ENCODE data around the gene GPS2. TPM values are rescaled to one million over a fixed set of nuclear protein-coding genes. Genes with fewer than 3 reads are reported as not detected.
A peak's percentile ranks its signal among the peaks of the same experiment; 100 is the strongest.

Gene GPS2
- total RNA-seq, 3 donors from 2014 or later (not counting 1 experiment from before 2014, with no cell fraction given): 132 to 146 (median 133) TPM

DNA sequence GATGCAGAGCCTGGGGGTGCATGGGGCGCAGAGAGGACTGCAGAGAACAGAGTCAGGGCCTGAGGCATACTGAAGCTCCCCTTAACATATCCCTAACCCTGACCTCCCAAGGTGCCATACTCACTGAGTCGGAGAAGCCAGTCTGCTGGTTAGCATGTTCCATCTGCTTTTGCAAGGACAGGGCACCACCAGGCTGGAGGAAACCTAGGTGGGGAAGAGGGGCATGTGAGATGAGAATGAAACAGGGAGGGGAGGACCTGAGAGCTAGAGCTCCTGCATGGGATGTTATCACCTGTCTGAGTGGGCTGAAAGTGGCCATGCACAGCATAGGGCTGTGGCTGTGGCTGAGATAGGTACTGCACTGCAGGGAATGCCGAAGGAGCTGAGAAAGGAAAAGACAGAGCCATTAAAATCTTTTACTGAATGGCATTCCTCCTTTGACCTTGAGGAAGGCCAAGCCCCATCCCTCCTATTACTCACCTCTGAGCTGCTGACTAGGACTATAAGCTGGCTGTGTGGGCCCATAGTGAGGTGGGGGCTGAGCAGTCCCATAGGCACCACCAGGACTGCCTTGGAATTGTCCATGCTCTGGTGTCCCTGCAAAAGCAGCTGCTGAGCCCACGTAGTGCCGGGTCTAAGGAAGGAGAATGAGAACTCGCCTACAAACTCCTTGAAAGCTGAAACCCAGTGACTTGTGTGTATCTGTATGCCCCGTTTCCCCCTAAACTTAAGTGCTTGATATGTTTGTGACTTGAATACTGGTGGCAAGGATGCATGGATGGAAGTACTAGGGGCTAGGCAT, 1.9 kb downstream of the GPS2 start:
- Histone ChIP-seq H3K9me3 (ENCODE audit: control insufficient read depth, insufficient read depth, low read length) (no peaks in the 10 kb centered on the region), H3K4me3 (ENCODE audit: low read length) (no peak overlapping the region), H3K4me1 (ENCODE audit: control insufficient read depth, insufficient read depth, low read length) (peaks cover 60% of the 10 kb centered on the region), H3K36me3 (ENCODE audit: control insufficient read depth, insufficient read depth, low read length) (peaks cover 55% of the 10 kb centered on the region), H3K27me3 (ENCODE audit: control insufficient read depth, insufficient read depth, low read length) (no peaks in the 10 kb centered on the region), H3K27ac (ENCODE audit: low read length) (no peak overlapping the region)
- Mint-ChIP-seq H3K27me3 (ENCODE audit: low read depth in 2 of 2) (no peaks in the 10 kb centered on the region), H3K27ac (peak overlapping the region; percentile 91 to 99), H3K4me3 (peak overlapping the region; percentile 42), H3K4me1 (peaks cover 46 to 73% of the 10 kb centered on the region in 2 donors), H3K9me3 (no peaks in the 10 kb centered on the region), H3K36me3 (peaks cover 17% of the 10 kb centered on the region)
- 91% methylated on average over 7 of the region's 7 CpGs for WGBS (ENCODE audit: insufficient coverage)
- TF ChIP-seq, protein P1, sequence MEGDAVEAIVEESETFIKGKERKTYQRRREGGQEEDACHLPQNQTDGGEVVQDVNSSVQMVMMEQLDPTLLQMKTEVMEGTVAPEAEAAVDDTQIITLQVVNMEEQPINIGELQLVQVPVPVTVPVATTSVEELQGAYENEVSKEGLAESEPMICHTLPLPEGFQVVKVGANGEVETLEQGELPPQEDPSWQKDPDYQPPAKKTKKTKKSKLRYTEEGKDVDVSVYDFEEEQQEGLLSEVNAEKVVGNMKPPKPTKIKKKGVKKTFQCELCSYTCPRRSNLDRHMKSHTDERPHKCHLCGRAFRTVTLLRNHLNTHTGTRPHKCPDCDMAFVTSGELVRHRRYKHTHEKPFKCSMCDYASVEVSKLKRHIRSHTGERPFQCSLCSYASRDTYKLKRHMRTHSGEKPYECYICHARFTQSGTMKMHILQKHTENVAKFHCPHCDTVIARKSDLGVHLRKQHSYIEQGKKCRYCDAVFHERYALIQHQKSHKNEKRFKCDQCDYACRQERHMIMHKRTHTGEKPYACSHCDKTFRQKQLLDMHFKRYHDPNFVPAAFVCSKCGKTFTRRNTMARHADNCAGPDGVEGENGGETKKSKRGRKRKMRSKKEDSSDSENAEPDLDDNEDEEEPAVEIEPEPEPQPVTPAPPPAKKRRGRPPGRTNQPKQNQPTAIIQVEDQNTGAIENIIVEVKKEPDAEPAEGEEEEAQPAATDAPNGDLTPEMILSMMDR (IDR thresholded peaks at IDR 0.05): no peak
- intact Hi-C loops (cut with micrococcal nuclease): no loop called here
- peak in 1 of 2 donors; percentile 16 for DNase-seq
- ATAC-seq: no peak

DNA sequence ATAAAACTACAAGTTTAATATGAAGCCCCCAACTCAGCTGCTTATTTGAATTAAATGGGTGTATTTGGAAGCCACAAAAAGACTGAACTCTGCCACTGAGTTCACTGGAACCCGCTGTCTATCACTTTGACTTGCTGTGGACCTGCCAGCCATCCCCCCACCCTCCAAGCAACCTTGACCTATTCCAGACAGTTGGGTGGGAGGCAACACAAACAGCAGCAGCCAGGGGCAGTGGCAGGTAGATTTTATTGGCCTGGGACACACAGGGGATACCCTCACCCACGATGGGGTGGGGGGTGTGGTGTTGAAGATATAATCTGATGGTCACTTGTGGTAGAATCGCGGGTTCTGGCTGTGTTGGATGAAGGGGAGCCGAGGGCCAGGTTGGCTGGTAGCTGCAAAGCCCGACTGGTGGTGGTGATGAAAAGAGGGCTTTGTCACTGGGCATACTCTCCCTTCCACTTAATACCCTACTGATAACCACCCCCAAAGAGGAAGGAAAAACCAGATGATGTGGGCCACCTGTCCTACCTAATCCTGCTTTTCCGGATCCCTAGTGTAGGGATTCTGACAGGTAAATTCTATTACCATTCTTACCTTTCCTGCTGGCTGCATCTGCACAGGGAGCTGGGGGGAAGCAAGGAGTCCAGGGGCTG, 2.6 kb downstream of the GPS2 start:
- peak overlapping the region; percentile 91 to 99 for H3K27ac Mint-ChIP-seq
- Histone ChIP-seq H3K27me3 (ENCODE audit: control insufficient read depth, insufficient read depth, low read length) (no peaks in the 10 kb centered on the region), H3K4me3 (ENCODE audit: low read length) (no peak overlapping the region), H3K9me3 (ENCODE audit: control insufficient read depth, insufficient read depth, low read length) (no peaks in the 10 kb centered on the region), H3K27ac (ENCODE audit: low read length) (no peak overlapping the region), H3K36me3 (ENCODE audit: control insufficient read depth, insufficient read depth, low read length) (peaks cover 48% of the 10 kb centered on the region), H3K4me1 (ENCODE audit: control insufficient read depth, insufficient read depth, low read length) (peaks cover 62% of the 10 kb centered on the region)
- TF ChIP-seq, protein P1 (IDR thresholded peaks at IDR 0.05): no peak
- H3K4me3 Mint-ChIP-seq: peak overlapping the region; percentile 60
- H3K36me3 Mint-ChIP-seq: peaks cover 17% of the 10 kb centered on the region
- DNase-seq (no peak), ATAC-seq (no peak)
- intact Hi-C loops (cut with micrococcal nuclease): no loop called here
- H3K4me1 Mint-ChIP-seq: peaks cover 46 to 74% of the 10 kb centered on the region in 2 donors
- no peaks in the 10 kb centered on the region for H3K27me3 Mint-ChIP-seq (ENCODE audit: low read depth in 2 of 2)
- H3K9me3 Mint-ChIP-seq: no peaks in the 10 kb centered on the region
- WGBS (ENCODE audit: insufficient coverage): 68% methylated on average over 3 of the region's 7 CpGs

DNA sequence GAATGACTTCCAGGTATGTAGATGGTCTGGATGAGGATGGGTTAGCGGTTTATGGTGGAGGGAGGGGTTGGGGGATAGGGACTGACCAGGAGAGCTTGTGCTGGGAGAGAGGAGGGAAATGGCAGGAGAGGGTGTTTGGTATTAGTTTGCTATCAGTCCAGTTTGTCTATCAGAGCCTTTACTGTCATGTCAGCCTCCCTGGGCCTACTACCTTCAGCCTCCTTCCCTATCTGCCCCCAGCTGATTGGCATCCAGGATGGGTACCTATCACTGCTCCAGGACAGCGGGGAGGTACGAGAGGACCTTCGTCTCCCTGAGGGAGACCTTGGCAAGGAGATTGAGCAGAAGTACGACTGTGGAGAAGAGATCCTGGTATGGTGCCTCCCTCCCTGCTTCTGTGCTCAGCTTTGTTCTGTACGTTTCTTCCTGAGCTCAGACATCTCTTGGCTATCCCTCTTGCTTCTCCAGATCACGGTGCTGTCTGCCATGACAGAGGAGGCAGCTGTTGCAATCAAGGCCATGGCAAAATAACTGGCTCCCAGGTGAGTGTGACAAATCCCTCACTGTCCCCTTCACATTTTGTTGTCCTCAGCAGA, 4.0 kb downstream of the GPS2 start:
- whole genome bisulfite sequencing (ENCODE audit: insufficient coverage): 84% methylated on average over 7 of the region's 7 CpGs
- intact Hi-C loops (cut with micrococcal nuclease): no loop called here
- no peak for DNase-seq
- Mint-ChIP-seq H3K9me3 (no peaks in the 10 kb centered on the region), H3K27ac (peak overlapping the region; percentile 91 to 99), H3K4me1 (peaks cover 56 to 82% of the 10 kb centered on the region in 2 donors), H3K4me3 (peak overlapping the region; percentile 85), H3K27me3 (ENCODE audit: low read depth in 2 of 2) (no peaks in the 10 kb centered on the region), H3K36me3 (peaks cover 17% of the 10 kb centered on the region)
- ATAC-seq: no peak
- Histone ChIP-seq H3K4me3 (ENCODE audit: low read length) (no peak overlapping the region), H3K27ac (ENCODE audit: low read length) (no peak overlapping the region), H3K4me1 (ENCODE audit: control insufficient read depth, insufficient read depth, low read length) (peaks cover 68% of the 10 kb centered on the region), H3K27me3 (ENCODE audit: control insufficient read depth, insufficient read depth, low read length) (no peaks in the 10 kb centered on the region), H3K36me3 (ENCODE audit: control insufficient read depth, insufficient read depth, low read length) (peaks cover 47% of the 10 kb centered on the region), H3K9me3 (ENCODE audit: control insufficient read depth, insufficient read depth, low read length) (no peaks in the 10 kb centered on the region)
- TF ChIP-seq, protein P1 (IDR thresholded peaks at IDR 0.05): no peak
